IPS DF 4.7 (cell line): Measurements from ENCODE around the gene UBASH3A.

Source experiments
- DNase-seq: peaks from one replicate; pipeline ENCODE4 v3.0.0-alpha.2; 2013; ENCODE audit warnings: low spot score; ENCODE audit errors: extremely low read depth

Gene UBASH3A

DNA sequence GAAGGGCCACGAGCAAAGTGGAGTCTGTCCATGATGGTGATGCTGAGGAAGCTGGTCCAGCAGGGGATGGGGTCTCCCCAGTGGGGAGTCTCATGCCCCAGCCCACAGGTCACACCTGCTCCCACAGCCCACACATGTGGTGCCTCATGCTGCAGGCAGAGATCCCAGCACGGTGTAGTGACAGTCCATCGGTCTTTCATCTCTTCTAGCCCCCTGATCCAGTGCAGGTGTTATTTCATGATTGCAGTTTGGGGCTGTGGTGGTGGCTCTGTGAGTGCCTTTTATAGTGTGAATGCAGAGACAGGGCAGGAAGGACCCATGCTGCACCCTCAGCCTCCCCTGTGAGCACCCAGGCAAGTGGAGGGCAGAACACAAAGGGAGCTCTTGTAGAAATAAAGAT lies 45.0 kb downstream of the UBASH3A start:
- no peak for DNase-seq

DNA sequence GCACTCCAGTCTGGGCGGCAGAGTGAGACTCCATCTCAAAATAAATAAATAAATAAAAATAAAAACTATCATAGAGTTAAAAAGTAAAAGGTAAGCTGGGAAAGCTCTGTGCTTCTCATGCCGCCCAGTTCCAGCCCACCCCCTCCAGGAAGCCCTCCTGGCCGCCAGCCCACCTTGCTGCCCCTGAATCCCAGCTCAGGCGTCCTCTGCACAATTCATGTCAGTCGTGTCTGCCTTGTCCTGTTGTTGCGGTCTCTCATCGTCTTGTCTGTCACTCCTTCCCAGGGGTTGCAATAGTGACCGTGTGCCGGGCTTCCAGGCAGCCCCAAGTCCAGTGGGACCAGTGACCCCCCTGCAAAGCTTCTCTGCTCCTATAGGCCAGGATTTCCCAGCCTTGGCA lies 48.2 kb downstream of the UBASH3A start:
- no peak for DNase-seq

DNA sequence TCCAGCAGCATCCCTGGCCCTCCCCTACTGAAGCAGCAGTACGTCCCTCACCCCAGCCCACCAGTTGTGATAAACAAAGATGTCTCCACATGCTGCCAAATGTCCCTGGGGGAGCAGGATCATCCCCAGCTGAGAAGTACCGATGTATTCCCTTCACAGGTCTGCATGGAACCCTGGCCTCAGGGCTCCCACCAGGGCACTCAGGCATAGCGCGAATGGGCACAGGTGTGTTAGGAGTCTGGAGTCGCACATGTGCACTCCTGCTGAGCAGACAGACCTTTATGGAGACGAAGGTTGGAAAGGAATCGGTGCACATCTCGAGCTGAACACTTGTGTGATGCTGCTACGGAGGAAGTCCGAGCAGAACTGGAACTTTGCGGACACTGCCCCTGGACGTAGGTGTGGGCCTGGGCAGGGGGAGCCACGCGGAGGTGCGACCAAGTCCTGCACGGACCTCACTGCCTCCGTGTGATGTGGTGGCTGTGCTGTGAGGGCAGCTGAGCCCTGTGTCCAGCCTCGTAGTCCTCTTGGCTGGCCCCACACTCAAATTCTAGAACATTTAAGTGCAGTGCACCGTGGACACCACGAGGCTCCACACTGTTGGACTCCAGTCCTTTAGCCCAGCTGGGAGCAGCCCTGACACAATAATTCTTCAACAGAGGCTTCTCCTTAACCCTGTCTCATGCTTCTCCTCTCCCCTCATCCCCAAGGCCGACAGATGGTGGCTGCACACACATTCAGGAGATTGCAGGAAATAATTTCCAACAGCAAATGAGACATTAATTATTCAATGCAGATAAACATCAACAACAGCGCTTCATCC lies 48.9 kb downstream of the UBASH3A start:
- DNase-seq, result no peak

DNA sequence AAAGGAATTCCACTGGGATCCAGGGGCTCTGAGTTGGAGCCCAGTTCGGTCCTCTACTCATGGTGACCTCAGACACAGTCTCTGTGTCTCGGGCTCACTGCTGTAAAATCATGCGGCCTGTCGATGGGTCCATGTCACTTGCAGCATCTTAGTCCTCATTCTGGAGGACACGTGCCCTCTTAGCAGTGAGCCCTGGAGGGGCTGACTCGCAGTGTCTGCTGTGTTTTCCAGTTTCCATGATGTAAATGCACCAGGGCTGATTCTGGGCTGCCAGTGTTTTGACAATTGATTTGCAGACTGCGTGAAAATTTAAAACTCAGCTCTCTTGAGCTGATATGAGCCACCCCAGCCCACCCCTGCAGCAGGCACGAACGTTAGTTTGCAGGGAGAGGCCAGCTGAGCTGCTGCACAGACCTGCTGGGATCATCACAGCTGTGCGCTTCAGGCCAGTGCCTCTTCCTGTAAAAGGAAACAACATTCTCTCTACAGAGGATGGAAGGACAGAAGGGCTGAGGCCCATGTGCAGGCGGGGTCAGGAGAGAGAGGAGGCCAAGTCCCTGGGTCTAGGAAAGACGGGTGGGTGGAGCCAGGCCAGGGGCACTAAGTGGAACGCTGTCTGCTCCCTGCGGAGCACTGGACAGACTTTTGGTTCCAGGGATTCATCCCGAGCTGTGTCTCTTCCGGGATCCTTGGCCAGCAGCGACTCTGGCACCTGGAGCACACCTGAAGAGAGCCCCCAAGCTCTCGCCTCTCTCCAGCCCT lies 49.7 kb downstream of the UBASH3A start:
- DNase-seq, result no peak

DNA sequence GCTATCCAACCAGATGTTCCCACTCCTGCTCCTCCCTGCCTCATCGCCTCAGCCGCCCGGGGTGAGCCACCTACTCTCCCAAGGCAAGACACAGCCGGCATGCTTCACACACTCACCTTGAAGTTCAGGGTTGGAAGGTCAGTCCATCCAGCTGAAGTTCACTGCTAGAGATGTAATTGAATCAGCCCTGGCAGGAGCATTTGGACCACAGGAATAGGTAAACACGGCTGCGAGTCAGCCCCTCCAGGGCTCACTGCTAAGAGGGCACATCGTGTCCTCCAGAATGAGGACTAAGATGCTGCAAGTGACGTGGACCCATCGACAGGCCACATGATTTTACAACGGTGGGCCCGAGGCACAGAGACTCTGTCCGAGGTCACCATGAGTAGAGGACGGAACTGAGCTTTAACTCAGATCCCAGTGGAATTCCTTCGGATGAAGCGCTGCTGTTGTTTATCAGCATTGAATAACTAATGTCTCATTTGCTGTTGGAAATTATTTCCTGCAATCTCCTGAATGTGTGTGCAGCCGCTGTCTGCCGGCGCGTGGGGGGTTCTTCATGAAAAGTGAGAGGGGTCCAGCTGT lies 50.4 kb downstream of the UBASH3A start:
- no peak for DNase-seq

GRCh38 chr21:42454786-42455185 lies 51.1 kb downstream of the UBASH3A start:
- no peak for DNase-seq

- no peak for DNase-seq
Observed at GRCh38 chr21:42455196-42455595, 51.5 kb downstream of the UBASH3A start.

- no peak for DNase-seq
Observed at GRCh38 chr21:42455754-42456440, 52.2 kb downstream of the UBASH3A start.

GRCh38 chr21:42456457-42456856 lies 52.8 kb downstream of the UBASH3A start:
- DNase-seq, result no peak

GRCh38 chr21:42459082-42459460 lies 55.4 kb downstream of the UBASH3A start:
- DNase-seq, result no peak

DNA sequence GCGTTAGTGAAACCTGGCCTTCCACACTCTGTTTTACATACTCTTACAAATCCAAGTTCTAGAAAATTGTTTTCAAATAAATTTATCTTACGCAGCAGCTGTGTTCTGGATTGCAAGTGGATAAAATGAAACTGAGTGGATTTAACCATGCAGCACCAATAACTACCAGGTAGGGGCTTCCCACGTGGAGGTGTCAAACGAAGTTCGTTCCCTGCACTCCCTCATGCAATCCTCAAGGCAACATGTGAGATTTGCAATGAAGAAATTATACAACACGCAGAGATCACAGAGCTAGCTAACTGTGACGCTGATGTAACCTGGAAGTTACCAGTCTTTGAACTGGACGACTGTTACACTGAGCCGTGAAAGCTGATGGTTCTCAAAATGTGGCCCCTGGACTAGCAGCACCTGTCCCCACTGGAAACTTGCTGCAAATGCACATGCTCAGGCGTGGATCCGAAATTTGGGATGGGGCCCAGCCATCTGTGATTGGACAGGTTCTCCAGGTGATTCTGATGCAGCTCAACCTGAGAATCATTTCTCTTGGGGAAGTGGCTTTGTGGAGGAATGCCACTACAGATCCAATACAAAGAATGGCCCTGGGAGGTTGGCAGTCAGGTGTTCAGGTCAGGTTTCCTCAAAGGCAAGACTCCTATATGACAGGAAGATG lies 56.0 kb downstream of the UBASH3A start:
- no peak for DNase-seq

DNA sequence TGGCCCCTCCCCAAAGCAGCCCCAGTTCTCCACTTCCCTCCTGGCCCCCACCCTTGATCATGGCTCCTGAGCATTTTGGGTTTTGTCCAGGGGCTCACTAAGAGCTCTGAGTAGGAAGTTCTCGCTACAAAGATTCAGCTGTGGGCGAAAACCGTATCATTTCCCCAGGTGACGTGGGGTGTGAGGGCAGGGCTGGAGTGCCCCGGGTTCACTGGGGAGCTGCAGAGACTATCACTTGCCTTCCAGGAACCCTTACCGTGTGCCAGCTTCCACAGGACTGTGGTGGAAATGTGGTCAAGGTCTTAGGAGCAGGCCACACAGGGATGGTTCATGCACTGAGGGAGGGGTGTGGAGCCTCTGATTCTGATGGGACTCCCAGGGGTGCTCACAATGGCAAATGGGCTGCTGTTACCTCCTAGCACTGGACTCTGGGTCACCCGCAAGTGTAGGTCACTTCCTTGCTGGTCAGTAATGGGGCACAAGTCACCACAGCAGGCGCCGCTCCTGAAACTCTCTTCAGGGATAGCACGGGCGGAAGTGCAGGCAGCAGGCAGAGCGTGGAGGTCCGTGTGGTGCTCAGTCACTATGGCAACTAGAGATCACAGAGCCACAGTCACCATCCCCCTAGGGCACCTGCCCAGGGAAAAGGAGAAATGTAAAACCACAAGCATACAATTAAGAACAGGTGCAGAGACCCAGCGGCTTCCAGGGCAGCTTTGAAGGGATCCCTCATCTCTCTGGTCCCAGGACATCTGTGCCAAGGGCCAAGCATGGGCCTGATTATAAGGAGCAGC lies 56.9 kb downstream of the UBASH3A start:
- DNase-seq, result no peak

- DNase-seq, result no peak
Observed at GRCh38 chr21:42461185-42461520, 57.5 kb downstream of the UBASH3A start.

DNA sequence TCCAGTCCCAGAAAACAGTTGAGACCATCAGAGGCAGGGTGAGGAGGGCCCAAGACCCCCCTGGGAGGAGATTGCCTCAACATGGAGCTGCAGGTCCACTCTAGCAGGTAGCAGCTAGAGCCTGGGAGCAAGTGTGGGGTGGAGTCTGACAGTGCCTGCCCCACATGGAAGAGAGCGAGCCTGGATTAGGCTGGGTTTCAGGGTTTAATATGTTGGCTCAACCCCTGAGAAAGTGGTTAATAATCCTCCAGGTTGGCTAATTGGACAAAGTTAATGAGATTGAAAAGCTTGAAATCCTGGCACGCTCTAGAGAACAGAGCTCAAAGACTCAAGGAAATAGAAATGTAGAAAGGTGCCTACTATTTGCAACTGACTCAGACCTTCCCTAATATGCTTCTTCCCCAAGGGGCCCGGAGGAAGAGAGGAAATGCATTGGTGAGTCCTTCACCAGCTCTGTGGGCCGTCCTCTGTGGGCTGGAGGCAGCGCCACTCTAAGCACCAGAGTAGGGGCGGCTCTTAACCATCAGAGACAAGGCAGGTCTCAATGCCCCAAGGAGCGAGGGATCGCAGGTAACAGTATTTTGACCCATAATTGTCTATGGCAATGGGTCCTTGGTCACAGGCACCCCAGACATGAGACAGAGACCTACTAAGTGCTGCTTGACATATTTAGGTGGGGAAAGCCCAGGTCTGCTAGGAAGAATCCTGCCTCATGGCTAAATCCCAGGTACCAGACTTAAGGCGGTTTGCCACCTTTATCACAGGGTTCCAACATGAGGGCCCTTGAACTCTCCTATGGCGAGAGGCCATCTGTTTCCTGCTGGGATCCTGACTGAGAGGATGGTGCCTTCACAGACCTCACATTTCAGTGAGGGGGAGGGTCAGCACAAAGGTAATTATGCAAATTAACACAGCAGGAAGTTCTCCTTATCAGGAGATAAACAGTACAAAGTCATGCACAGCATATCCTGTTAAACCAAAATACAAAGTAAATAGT lies 58.5 kb downstream of the UBASH3A start:
- DNase-seq, result no peak

DNA sequence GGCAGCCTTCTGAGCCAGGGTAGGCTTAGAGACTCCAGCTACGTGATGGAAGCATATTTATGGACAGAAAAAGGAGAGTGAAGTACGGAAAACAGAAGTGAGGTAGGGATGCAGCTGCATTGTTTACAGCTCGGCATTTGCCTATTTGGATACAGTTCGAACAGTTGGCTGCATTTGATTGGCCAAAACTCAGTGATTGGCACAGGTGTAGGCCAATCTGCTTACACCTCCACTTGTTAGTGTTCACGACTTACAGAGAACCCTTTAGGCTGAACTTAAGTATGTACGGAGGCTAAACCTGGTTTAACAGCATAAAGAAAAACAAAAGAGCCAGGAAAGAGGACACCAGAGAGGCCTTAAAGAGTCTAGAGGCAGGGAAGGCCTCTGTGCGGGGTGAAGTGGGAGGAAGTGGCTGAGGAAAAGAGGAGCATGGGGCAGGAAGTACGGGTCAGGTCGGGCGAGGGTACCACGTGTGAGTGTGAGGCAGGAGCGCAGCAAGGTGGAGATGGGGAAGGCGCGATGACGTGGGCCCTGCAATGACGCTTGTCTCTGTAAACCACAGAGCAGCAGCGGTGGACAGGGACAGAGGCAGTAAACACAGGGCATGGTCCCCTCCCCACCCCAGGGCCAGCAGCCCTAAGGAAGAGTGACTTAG lies 60.3 kb downstream of the UBASH3A start:
- DNase-seq, result no peak

GRCh38 chr21:42465008-42465802 lies 61.5 kb downstream of the UBASH3A start:
- no peak for DNase-seq

DNA sequence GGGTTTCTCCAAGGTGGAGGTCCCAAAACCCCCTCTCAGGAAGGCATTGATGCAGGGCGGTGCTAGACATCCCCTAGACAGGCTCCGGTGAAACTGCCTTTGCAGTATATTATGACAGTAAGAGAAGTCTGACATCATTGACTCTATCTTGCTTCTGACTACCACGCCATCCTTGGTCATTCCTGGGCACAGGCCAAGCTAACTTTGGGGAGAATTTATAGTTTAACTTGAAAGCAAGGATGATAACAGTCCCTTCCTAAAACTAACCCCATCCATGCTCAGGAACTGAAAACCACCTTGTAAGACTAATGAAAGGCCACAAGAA lies 62.1 kb downstream of the UBASH3A start:
- DNase-seq, result no peak

- no peak for DNase-seq
Observed at GRCh38 chr21:42466700-42467099, 63.0 kb downstream of the UBASH3A start.
